Gastroesophageal sphincter (tissue), 4 donors: ENCODE data around the gene FYN. TPM values are rescaled to one million over a fixed set of nuclear protein-coding genes. Genes with fewer than 3 reads are reported as not detected.

Experiments
- ATAC-seq: fragments of 150-250 bp; one replicate; pipeline ENCODE4 v1.9.1; 2016; ENCODE audit warnings: mild to moderate bottlenecking, moderate library complexity
- H3K27ac ChIP-seq, 4 donors: fragments of 200-600 bp; sonication (generic) in 3 of 4; 1 replicate in 3 of 4; 2 replicates in 1 of 4; pipeline ENCODE4 v1.5.1; 2016 to 2019
- H3K27me3 ChIP-seq: fragments of 200-600 bp; sonication (generic); one replicate; pipeline ENCODE4 v1.5.1; 2019
- H3K36me3 ChIP-seq, 2 donors: fragments of 200-600 bp; sonication (generic); one replicate each; pipeline ENCODE4 v1.5.1; 2019; ENCODE audit warnings: control low read depth in 1 of 2
- H3K4me1 ChIP-seq, 3 donors: fragments of 200-600 bp; sonication (generic); 1 replicate in 2 of 3; 2 replicates in 1 of 3; pipeline ENCODE4 v1.5.1; 2016 to 2019; ENCODE audit warnings: control low read depth in 2 of 3
- H3K4me3 ChIP-seq, 2 donors: fragments of 200-600 bp; sonication (generic); one replicate each; pipeline ENCODE4 v1.5.1; 2019; ENCODE audit warnings: mild to moderate bottlenecking in 1 of 2, moderate library complexity in 1 of 2
- H3K9me3 ChIP-seq, 3 donors: fragments of 200-600 bp; sonication (generic); one replicate each; pipeline ENCODE4 v1.5.1; 2017 to 2019; ENCODE audit warnings: control low read depth in 2 of 3
- CTCF ChIP-seq, 4 experiments: fragments of 200-600 bp in 2 of 4; fragments of 450-650 bp in 2 of 4; sonication (generic) in 1 of 4; IDR thresholded peaks; one replicate each; pipeline ENCODE4 v1.5.1; 2017 to 2019; ENCODE audit warnings: antibody characterized with exemption in 4 of 4, mild to moderate bottlenecking in 2 of 4, moderate library complexity in 2 of 4
- EP300 ChIP-seq: sonication (generic); formaldehyde crosslinking; IDR thresholded peaks from one replicate; pipeline ENCODE4 v1.6.1; 2017; ENCODE audit warnings: antibody characterized with exemption, mild to moderate bottlenecking
- POLR2A ChIP-seq, 2 donors: fragments of 450-650 bp; IDR thresholded peaks; one replicate each; pipeline ENCODE4 v1.6.1; 2017; ENCODE audit warnings: antibody characterized with exemption in 2 of 2, mild to moderate bottlenecking in 2 of 2, moderate library complexity in 1 of 2
- POLR2AphosphoS5 ChIP-seq: sonication (generic); formaldehyde crosslinking; IDR thresholded peaks from one replicate; pipeline ENCODE4 v1.6.1; 2017; ENCODE audit warnings: antibody characterized with exemption
- WGBS, 2 donors: methylation state at CpG; one replicate each; pipeline ENCODE4 v1.1.5; 2018; ENCODE audit warnings: low coverage in 1 of 2; 5-methylcytosine and 5-hydroxymethylcytosine counted together
- total RNA-seq, 4 donors: library from RNA; depleted of rRNA; stranded (reverse); fragments of >200 nt; gene quantifications; one replicate each; pipeline ENCODE4 v1.1.0, GENCODE V29; 2016

Gene FYN
- total RNA-seq, 4 donors from 2014 or later: 58.6 to 101 (median 69.9) TPM

- Histone ChIP-seq H3K9me3 (no peaks in the 10 kb centered on the region), H3K4me3 (no peak overlapping the region), H3K36me3 (peaks cover 0 to 10% of the 10 kb centered on the region in 2 donors), H3K4me1 (peaks cover 0 to 27% (median 11%) of the 10 kb centered on the region in 3 donors), H3K27ac (peak overlapping the region in 3 of 4 donors; percentile 15 to 56 (median 35)), H3K27me3 (no peaks in the 10 kb centered on the region)
- ATAC-seq: no peak
- WGBS, 2 donors: 61 to 80% methylated on average over 2 to 4 of the region's 4 CpGs
- TF ChIP-seq POLR2AphosphoS5 (no peak), POLR2A (IDR thresholded peaks at IDR 0.05) (no peak), EP300 (no peak), CTCF (IDR thresholded peaks at IDR 0.05) (no peak)
Observed at GRCh38 chr6:111710911-111711310, 162.3 kb downstream of the FYN start.

- Histone ChIP-seq H3K4me1 (peaks cover 0 to 27% (median 11%) of the 10 kb centered on the region in 3 donors), H3K27ac (peak overlapping the region in 3 of 4 donors; percentile 15 to 36 (median 35)), H3K9me3 (no peaks in the 10 kb centered on the region), H3K4me3 (no peak overlapping the region), H3K27me3 (no peaks in the 10 kb centered on the region), H3K36me3 (peaks cover 0 to 11% of the 10 kb centered on the region in 2 donors)
- WGBS, 2 donors: 70 to 83% methylated on average over 2 of the region's 2 CpGs
- no peak for TF ChIP-seq POLR2AphosphoS5
- TF ChIP-seq POLR2A (IDR thresholded peaks at IDR 0.05): no peak
- TF ChIP-seq EP300: no peak
- no peak for TF ChIP-seq CTCF (IDR thresholded peaks at IDR 0.05)
- no peak for ATAC-seq
Observed at GRCh38 chr6:111710439-111710838, 162.8 kb downstream of the FYN start.

- Histone ChIP-seq H3K27me3 (no peaks in the 10 kb centered on the region), H3K27ac (peak overlapping the region in 3 of 4 donors; percentile 15 to 36 (median 35))
- WGBS, 2 donors: 9 to 22% methylated on average over 5 of the region's 5 CpGs
Observed at GRCh38 chr6:111709615-111710398, 163.4 kb downstream of the FYN start.

GRCh38 chr6:111709201-111709600 is 164.1 kb downstream of the FYN start:
- H3K4me1 ChIP-seq: peaks cover 0 to 27% (median 11%) of the 10 kb centered on the region in 3 donors
- TF ChIP-seq EP300 (no peak), POLR2A (IDR thresholded peaks at IDR 0.05) (no peak), CTCF (IDR thresholded peaks at IDR 0.05) (no peak), POLR2AphosphoS5 (no peak)
- no peaks in the 10 kb centered on the region for H3K9me3 ChIP-seq
- no peaks in the 10 kb centered on the region for H3K27me3 ChIP-seq
- no peak overlapping the region for H3K4me3 ChIP-seq
- ATAC-seq: no peak
- H3K27ac ChIP-seq: no peak overlapping the region
- H3K36me3 ChIP-seq: peaks cover 0 to 9% of the 10 kb centered on the region in 2 donors
- 57 to 65% methylated on average over 1 to 3 of the region's 3 CpGs for WGBS, 2 donors

More at GRCh38 chr6:111709615-111710398, 163.4 kb downstream of the FYN start:
- TF ChIP-seq EP300: no peak
- no peak for TF ChIP-seq POLR2A (IDR thresholded peaks at IDR 0.05)
- TF ChIP-seq CTCF (IDR thresholded peaks at IDR 0.05): peak; percentile 52 to 89 (median 82)
- peak; percentile 21 for TF ChIP-seq POLR2AphosphoS5
- Histone ChIP-seq H3K36me3 (peaks cover 0 to 12% of the 10 kb centered on the region in 2 donors), H3K9me3 (no peaks in the 10 kb centered on the region), H3K4me3 (peak overlapping the region in 1 of 2 donors; percentile 18), H3K4me1 (peaks cover 0 to 27% (median 11%) of the 10 kb centered on the region in 3 donors)
- peak; percentile 82 for ATAC-seq
